Measurements from ENCODE around the gene LRRC10B. TPM values are rescaled to one million over a fixed set of nuclear protein-coding genes. Genes with fewer than 3 reads are reported as not detected.

Gene LRRC10B
- total RNA-seq, 1 experiment from 2014 or later, result 0.39 TPM

DNA sequence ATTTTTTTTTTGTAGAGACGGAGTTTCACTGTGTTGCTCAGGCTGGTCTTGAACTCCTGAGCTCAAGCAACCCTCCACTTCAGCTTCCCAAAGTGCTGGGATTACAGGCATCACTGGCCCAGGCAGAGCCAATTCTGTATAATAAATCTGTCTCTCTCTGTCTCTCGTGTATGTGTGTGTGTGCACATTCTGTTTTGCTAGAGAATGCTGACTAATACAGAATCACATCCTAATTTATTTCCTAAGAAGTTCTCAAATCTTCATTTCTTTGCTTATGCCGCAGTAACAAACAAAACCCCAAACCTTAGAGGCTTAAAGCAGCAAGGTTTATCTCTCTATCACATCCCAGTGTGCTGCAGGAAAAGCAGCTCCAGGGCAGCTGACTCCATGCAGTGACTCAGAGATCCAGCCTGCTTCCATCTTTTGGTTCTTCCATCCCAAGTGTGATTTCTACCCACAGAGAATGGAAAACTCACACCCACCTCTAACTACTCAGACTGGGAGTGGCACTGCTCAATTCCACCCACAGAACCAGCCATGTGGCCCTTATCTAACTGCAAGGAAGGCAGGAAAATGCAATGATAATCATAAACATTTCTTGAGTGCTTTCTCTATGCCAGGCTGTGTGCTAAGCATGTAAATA is 35.1 kb upstream of the LRRC10B start:
- no peak overlapping the region for H4K5ac ChIP-seq (ENCODE audit: insufficient read length, low read depth, low read length)
- no peak overlapping the region for H2BK12ac ChIP-seq (ENCODE audit: insufficient read length, low read depth, low read length)
- Mint-ChIP-seq H3K36me3 (ENCODE audit: insufficient read depth in 1 of 3, low read depth in 3 of 3) (peaks cover 0 to 9% (median 7%) of the 10 kb centered on the region in 3 experiments; a peak in 3 of 7 replicates), H3K4me3 (no peak overlapping the region; a peak in 1 of 5 replicates), H3K9me3 (no peaks in the 10 kb centered on the region), H3K4me1 (peaks cover 4 to 10% of the 10 kb centered on the region in 2 experiments; a peak in 3 of 4 replicates), H3K27ac (no peak overlapping the region), H3K27me3 (ENCODE audit: low read depth) (no peaks in the 10 kb centered on the region; the same call in 1 of the 2 replicates)
- no peak overlapping the region for H3K18ac ChIP-seq (ENCODE audit: insufficient read length, low read depth, low read length)
- no peak overlapping the region for H3K56ac ChIP-seq (ENCODE audit: insufficient read length, low read depth, low read length)
- H3K9ac ChIP-seq (ENCODE audit: extremely low read depth, insufficient read length, low read length), result no peak overlapping the region
- H3K14ac ChIP-seq (ENCODE audit: insufficient read depth, low read length), result no peak overlapping the region
- H3K4ac ChIP-seq (ENCODE audit: low read depth, low read length), result no peak overlapping the region
- no peaks in the 10 kb centered on the region for H4K20me1 ChIP-seq (ENCODE audit: control insufficient read depth, insufficient read depth, insufficient read length)
- no peaks in the 10 kb centered on the region for H3K27me3 ChIP-seq (ENCODE audit: insufficient read depth, low read length)
- no peak overlapping the region for H2AK5ac ChIP-seq (ENCODE audit: insufficient read length, low read length)
- no peaks in the 10 kb centered on the region for H3K23me2 ChIP-seq (ENCODE audit: insufficient read length, low read depth, low read length, poor library complexity, severe bottlenecking)
- H2AFZ ChIP-seq (ENCODE audit: low read length), result no peak overlapping the region
- H3K27ac ChIP-seq (ENCODE audit: insufficient read length, low read depth, low read length), result no peak overlapping the region
- H2BK20ac ChIP-seq (ENCODE audit: low read depth, low read length, poor library complexity, severe bottlenecking), result no peak overlapping the region
- no CpG with 5 or more reads among the region's 3 CpGs for WGBS (ENCODE audit: extremely low coverage, insufficient read length, low lambda C conversion rate)
- H3K79me2 ChIP-seq (ENCODE audit: insufficient read depth, low read length), result no peaks in the 10 kb centered on the region
- no peaks in the 10 kb centered on the region for H3K79me1 ChIP-seq (ENCODE audit: insufficient read depth, low read depth, low read length, poor library complexity, severe bottlenecking)
- DNase-seq, result no peak
- H3T11ph ChIP-seq (ENCODE audit: low read length), result no peak overlapping the region
- H3K4me2 ChIP-seq (ENCODE audit: insufficient read depth, insufficient read length, low read length), result no peak overlapping the region
- TF ChIP-seq, protein P1, sequence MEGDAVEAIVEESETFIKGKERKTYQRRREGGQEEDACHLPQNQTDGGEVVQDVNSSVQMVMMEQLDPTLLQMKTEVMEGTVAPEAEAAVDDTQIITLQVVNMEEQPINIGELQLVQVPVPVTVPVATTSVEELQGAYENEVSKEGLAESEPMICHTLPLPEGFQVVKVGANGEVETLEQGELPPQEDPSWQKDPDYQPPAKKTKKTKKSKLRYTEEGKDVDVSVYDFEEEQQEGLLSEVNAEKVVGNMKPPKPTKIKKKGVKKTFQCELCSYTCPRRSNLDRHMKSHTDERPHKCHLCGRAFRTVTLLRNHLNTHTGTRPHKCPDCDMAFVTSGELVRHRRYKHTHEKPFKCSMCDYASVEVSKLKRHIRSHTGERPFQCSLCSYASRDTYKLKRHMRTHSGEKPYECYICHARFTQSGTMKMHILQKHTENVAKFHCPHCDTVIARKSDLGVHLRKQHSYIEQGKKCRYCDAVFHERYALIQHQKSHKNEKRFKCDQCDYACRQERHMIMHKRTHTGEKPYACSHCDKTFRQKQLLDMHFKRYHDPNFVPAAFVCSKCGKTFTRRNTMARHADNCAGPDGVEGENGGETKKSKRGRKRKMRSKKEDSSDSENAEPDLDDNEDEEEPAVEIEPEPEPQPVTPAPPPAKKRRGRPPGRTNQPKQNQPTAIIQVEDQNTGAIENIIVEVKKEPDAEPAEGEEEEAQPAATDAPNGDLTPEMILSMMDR (conservative IDR thresholded peaks at IDR 0.05), result no peak
- no peaks in the 10 kb centered on the region for H3K9me3 ChIP-seq (ENCODE audit: control insufficient read depth, low read depth, low read length)
- no peak overlapping the region for H4K91ac ChIP-seq (ENCODE audit: insufficient read length, low read depth, low read length)
- H2BK15ac ChIP-seq (ENCODE audit: low read depth, low read length), result no peak overlapping the region
- H3K4me1 ChIP-seq (ENCODE audit: insufficient read depth, low read length), result no peaks in the 10 kb centered on the region
- no peak overlapping the region for H3K23ac ChIP-seq (ENCODE audit: insufficient read length, low read depth, low read length)
- H2BK120ac ChIP-seq (ENCODE audit: low read depth, low read length, poor library complexity, severe bottlenecking), result no peak overlapping the region
- no peak overlapping the region for H2BK5ac ChIP-seq (ENCODE audit: insufficient read length, low read length)
- H4K8ac ChIP-seq (replicated peaks; ENCODE audit: insufficient read length, low read depth, low read length), result no peak overlapping the region
